Neural progenitor cell (in vitro differentiated cells): Measurements from ENCODE around the gene ART5.

ENCODE experiments used
- CTCF ChIP-seq: fragments of 200-600 bp; sonication (generic); IDR thresholded peaks from 2 replicates; pipeline ENCODE4 v1.5.1; 2017; ENCODE audit warnings: antibody characterized with exemption, mild to moderate bottlenecking
- EZH2 ChIP-seq: fragments of 200-600 bp; sonication (generic); IDR thresholded peaks from 2 replicates; pipeline ENCODE4 v1.6.1; 2017; ENCODE audit warnings: antibody characterized with exemption, mild to moderate bottlenecking, moderate library complexity
- EZH2phosphoT487 ChIP-seq: fragments of 200-600 bp; sonication (generic); IDR thresholded peaks from 2 replicates; pipeline ENCODE4 v1.6.1; 2017; ENCODE audit warnings: antibody characterized with exemption

- no peak for TF ChIP-seq CTCF
- TF ChIP-seq EZH2phosphoT487, result no peak
- TF ChIP-seq EZH2, result no peak
Observed at GRCh38 chr11:3610846-3611245, 30.9 kb downstream of the ART5 start.
